GM23338 (cell line): ENCODE measurements around the gene ALPL. TPM values are rescaled to one million over a fixed set of nuclear protein-coding genes. Genes with fewer than 3 reads are reported as not detected.

Experiments
- ATAC-seq: fragments of 200-7000 bp; cut with Tn5 transposase; 3 replicates; pipeline ENCODE4 v1.9.1; 2020
- DNase-seq: peaks from one replicate; pipeline ENCODE4 v3.0.0-alpha.2; 2015; ENCODE audit warnings: low spot score
- H2AFZ ChIP-seq: fragments of 200-600 bp; sonication (generic); 2 replicates; pipeline ENCODE4 v1.8.0; 2016; ENCODE audit warnings: antibody characterized with exemption, mild to moderate bottlenecking, moderate library complexity
- H3F3A ChIP-seq: fragments of 200-600 bp; sonication (generic); replicated peaks from 2 replicates; pipeline ENCODE4 v1.8.0; 2017; ENCODE audit warnings: antibody characterized with exemption, mixed run types, low read depth
- H3K27ac ChIP-seq: fragments of 200-600 bp; sonication (generic); 2 replicates; pipeline ENCODE4 v1.6.1; 2016; ENCODE audit warnings: low read depth
- H3K27me3 ChIP-seq: fragments of 200-600 bp; sonication (generic); 2 replicates; pipeline ENCODE4 v1.8.0; 2016; ENCODE audit warnings: mild to moderate bottlenecking, mixed run types, moderate library complexity; ENCODE audit not compliant: insufficient read depth
- H3K36me3 ChIP-seq: fragments of 200-600 bp; sonication (generic); 2 replicates; pipeline ENCODE4 v1.8.0; 2016; ENCODE audit warnings: mild to moderate bottlenecking; ENCODE audit not compliant: insufficient read depth
- H3K4me1 ChIP-seq: fragments of 200-600 bp; sonication (generic); 2 replicates; pipeline ENCODE4 v1.8.0; 2016; ENCODE audit warnings: mild to moderate bottlenecking, moderate library complexity; ENCODE audit not compliant: insufficient read depth
- H3K4me2 ChIP-seq: fragments of 200-600 bp; sonication (generic); 2 replicates; pipeline ENCODE4 v1.7.1; 2017; ENCODE audit warnings: mixed run types
- H3K4me3 ChIP-seq: fragments of 200-600 bp; sonication (generic); 2 replicates; pipeline ENCODE4 v1.6.1; 2016; ENCODE audit warnings: mixed run types
- H3K79me2 ChIP-seq: fragments of 200-600 bp; sonication (generic); replicated peaks from 2 replicates; pipeline ENCODE4 v1.8.0; 2017; ENCODE audit warnings: mild to moderate bottlenecking; ENCODE audit not compliant: insufficient read depth
- H3K9me2 ChIP-seq: fragments of 200-600 bp; sonication (generic); 2 replicates; pipeline ENCODE4 v1.8.0; 2017; ENCODE audit not compliant: insufficient read depth
- H4K20me1 ChIP-seq: fragments of 200-600 bp; sonication (generic); replicated peaks from 2 replicates; pipeline ENCODE4 v1.8.0; 2017; ENCODE audit warnings: mild to moderate bottlenecking; ENCODE audit not compliant: insufficient read depth
- H3K27ac Mint-ChIP-seq: 2 replicates; pipeline ENCODE4 v1.8.0; 2020; ENCODE audit warnings: inconsistent platforms, mild to moderate bottlenecking, moderate library complexity, mixed read lengths
- H3K27me3 Mint-ChIP-seq: 3 replicates; pipeline ENCODE4 v1.8.0; 2022; ENCODE audit warnings: low read depth, mild to moderate bottlenecking, moderate library complexity, mixed read lengths, inconsistent platforms; ENCODE audit not compliant: insufficient read depth, poor library complexity
- H3K36me3 Mint-ChIP-seq: 3 replicates; pipeline ENCODE4 v1.8.0; 2021; ENCODE audit warnings: low read depth, mild to moderate bottlenecking, inconsistent platforms, moderate library complexity, mixed read lengths
- H3K4me1 Mint-ChIP-seq: 3 replicates; pipeline ENCODE4 v1.8.0; 2020; ENCODE audit warnings: mild to moderate bottlenecking, inconsistent platforms, mixed read lengths
- H3K4me3 Mint-ChIP-seq: 3 replicates; pipeline ENCODE4 v1.8.0; 2021; ENCODE audit warnings: moderate library complexity, mild to moderate bottlenecking, inconsistent platforms, mixed read lengths
- H3K9me3 Mint-ChIP-seq: 3 replicates; pipeline ENCODE4 v1.8.0; 2020; ENCODE audit warnings: moderate library complexity, mild to moderate bottlenecking, inconsistent platforms, mixed read lengths
- CREB1 ChIP-seq: fragments of 250-450 bp; sonication (Bioruptor Pico); IDR thresholded peaks from 2 replicates; pipeline ENCODE4 v1.5.0; 2020; ENCODE audit warnings: low read depth, mild to moderate bottlenecking, moderate library complexity
- STAT1 ChIP-seq: IDR thresholded peaks from one replicate; pipeline ENCODE4 v1.6.1; 2016; ENCODE audit warnings: antibody characterized with exemption; ENCODE audit not compliant: unreplicated experiment
- polyA plus RNA-seq: library from polyadenylated mRNA; unstranded; fragments of >200 nt; fragmentation: Nextera tagmentation; extraction: Ambion mirVana; gene quantifications from 2 replicates; pipeline ENCODE4 v1.2.1, GENCODE V29; 2016
- total RNA-seq: library from RNA; depleted of rRNA; stranded (reverse); fragments of >200 nt; shearing (Covaris generic); gene quantifications from 2 replicates; pipeline ENCODE4 v1.2.3, GENCODE V29; 2014
- TF ChIP-seq, protein P1 (sequence below), 2 experiments: fragments of 200-600 bp in 1 of 2; sonication (generic) in 1 of 2; conservative IDR thresholded peaks; 2 replicates each; pipeline versions ENCODE4 v1.5.1 to v1.6.1; 2016 to 2017; ENCODE audit warnings: antibody characterized with exemption in 2 of 2, low read depth in 2 of 2, mild to moderate bottlenecking in 2 of 2, moderate library complexity in 1 of 2
- TF ChIP-seq, protein P2 (sequence below): IDR thresholded peaks from 2 replicates; pipeline ENCODE4 v1.6.1; 2016; ENCODE audit warnings: antibody characterized with exemption
- TF ChIP-seq, protein P3 (sequence below): IDR thresholded peaks from one replicate; pipeline ENCODE4 v1.6.1; 2018; ENCODE audit warnings: antibody characterized with exemption; ENCODE audit not compliant: unreplicated experiment

ALPL gene
- total and polyA plus RNA-seq, 2 experiments from 2014 or later, result 116 to 187 TPM

DNA sequence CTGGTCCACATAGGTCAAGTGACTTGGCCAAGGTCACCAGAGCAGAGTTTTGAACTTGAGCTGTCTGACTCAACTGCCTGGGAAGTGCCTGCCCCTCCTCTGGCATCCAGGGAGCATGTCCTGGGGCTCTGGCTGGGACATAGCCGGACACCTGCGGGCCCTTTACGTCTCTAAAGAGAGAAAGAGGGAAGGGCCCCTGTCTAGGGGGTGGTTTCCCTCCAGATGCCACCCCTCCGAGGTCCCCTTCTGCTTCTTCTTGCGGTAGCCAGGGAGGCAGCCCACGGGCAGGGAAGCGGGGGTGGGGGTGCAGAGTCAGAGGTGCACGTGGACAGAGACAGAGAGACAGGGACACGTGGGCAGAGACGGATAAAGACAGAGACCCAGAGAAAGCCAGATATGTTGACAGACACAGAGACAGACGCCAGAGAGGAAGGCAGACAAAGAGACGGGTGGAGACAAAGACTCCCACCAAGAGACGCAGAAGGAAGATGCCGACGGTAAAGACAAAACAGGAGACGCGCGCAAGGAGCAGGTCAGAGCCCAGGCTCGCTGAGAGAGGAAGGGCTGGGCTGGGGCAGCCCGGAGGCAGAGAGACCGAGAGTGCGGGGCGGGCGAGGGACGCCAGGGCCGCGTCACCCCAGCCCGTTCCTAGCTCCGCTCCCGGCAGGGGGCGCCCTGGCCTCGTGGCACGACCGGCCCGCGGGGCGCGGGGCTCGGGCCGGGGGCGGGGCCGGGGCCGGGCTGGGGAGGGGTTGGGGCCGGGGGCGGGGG lies 458 bp upstream of the ALPL start:
- Histone ChIP-seq H4K20me1 (no peaks in the 10 kb centered on the region; the same call in none of the 2 replicates), H3F3A (no peaks in the 10 kb centered on the region), H3K27ac (no peak overlapping the region), H3K4me1 (peaks cover 27% of the 10 kb centered on the region), H3K4me3 (peak overlapping the region; percentile 55), H3K4me2 (peak overlapping the region; percentile 88), H3K27me3 (peaks cover 12% of the 10 kb centered on the region), H3K9me2 (no peaks in the 10 kb centered on the region), H3K36me3 (no peaks in the 10 kb centered on the region), H3K79me2 (peaks cover 34% of the 10 kb centered on the region), H2AFZ (peak overlapping the region; percentile 99)
- Mint-ChIP-seq H3K4me1 (peaks cover 37% of the 10 kb centered on the region), H3K27ac (no peak overlapping the region), H3K36me3 (peaks cover 8% of the 10 kb centered on the region; the same call in 2 of the 3 replicates), H3K9me3 (no peaks in the 10 kb centered on the region), H3K27me3 (peaks cover 14% of the 10 kb centered on the region), H3K4me3 (peak overlapping the region; percentile 77)
- ATAC-seq (peak; percentile 82), DNase-seq (peak; percentile 97)
- TF ChIP-seq, protein P1, sequence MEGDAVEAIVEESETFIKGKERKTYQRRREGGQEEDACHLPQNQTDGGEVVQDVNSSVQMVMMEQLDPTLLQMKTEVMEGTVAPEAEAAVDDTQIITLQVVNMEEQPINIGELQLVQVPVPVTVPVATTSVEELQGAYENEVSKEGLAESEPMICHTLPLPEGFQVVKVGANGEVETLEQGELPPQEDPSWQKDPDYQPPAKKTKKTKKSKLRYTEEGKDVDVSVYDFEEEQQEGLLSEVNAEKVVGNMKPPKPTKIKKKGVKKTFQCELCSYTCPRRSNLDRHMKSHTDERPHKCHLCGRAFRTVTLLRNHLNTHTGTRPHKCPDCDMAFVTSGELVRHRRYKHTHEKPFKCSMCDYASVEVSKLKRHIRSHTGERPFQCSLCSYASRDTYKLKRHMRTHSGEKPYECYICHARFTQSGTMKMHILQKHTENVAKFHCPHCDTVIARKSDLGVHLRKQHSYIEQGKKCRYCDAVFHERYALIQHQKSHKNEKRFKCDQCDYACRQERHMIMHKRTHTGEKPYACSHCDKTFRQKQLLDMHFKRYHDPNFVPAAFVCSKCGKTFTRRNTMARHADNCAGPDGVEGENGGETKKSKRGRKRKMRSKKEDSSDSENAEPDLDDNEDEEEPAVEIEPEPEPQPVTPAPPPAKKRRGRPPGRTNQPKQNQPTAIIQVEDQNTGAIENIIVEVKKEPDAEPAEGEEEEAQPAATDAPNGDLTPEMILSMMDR (conservative IDR thresholded peaks at IDR 0.05; ENCODE audit: low read depth in 2 of 2), result peak in 1 of 2 experiments; percentile 80; a peak in 3 of 4 replicates
- TF ChIP-seq, protein P2, sequence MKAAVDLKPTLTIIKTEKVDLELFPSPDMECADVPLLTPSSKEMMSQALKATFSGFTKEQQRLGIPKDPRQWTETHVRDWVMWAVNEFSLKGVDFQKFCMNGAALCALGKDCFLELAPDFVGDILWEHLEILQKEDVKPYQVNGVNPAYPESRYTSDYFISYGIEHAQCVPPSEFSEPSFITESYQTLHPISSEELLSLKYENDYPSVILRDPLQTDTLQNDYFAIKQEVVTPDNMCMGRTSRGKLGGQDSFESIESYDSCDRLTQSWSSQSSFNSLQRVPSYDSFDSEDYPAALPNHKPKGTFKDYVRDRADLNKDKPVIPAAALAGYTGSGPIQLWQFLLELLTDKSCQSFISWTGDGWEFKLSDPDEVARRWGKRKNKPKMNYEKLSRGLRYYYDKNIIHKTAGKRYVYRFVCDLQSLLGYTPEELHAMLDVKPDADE, result no peak
- no peak for TF ChIP-seq STAT1
- peak; percentile 74; the same call in 1 of the 2 replicates for TF ChIP-seq CREB1 (CRISPR knock-in tag)

DNA sequence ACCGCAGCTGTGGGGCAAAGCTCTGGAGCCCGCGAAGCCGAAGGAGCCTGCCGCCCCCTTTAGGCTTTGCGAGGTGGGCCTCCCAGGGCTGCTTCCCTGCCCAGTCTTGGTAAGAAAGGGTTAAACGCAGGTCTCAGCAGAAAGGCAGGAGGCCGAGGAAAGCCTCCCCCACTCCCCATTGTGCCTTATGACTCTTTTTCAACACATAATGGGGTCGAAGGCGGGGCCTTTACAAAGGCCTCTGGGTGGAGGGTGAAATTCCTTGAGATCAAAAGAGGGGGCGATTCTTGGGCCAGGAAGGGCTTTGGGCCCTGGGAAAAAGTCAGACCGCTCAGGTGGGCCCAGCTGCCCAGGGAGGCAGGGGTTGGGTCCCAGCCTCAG lies 880 bp downstream of the ALPL start:
- H3K27ac Mint-ChIP-seq, result peak overlapping the region; percentile 43; the same call in 1 of the 2 replicates
- H3K9me3 Mint-ChIP-seq, result no peaks in the 10 kb centered on the region
- TF ChIP-seq, protein P1 (conservative IDR thresholded peaks at IDR 0.05; ENCODE audit: low read depth in 2 of 2), result peak; percentile 39 to 42; a peak in 3 of 4 replicates
- TF ChIP-seq, protein P3, sequence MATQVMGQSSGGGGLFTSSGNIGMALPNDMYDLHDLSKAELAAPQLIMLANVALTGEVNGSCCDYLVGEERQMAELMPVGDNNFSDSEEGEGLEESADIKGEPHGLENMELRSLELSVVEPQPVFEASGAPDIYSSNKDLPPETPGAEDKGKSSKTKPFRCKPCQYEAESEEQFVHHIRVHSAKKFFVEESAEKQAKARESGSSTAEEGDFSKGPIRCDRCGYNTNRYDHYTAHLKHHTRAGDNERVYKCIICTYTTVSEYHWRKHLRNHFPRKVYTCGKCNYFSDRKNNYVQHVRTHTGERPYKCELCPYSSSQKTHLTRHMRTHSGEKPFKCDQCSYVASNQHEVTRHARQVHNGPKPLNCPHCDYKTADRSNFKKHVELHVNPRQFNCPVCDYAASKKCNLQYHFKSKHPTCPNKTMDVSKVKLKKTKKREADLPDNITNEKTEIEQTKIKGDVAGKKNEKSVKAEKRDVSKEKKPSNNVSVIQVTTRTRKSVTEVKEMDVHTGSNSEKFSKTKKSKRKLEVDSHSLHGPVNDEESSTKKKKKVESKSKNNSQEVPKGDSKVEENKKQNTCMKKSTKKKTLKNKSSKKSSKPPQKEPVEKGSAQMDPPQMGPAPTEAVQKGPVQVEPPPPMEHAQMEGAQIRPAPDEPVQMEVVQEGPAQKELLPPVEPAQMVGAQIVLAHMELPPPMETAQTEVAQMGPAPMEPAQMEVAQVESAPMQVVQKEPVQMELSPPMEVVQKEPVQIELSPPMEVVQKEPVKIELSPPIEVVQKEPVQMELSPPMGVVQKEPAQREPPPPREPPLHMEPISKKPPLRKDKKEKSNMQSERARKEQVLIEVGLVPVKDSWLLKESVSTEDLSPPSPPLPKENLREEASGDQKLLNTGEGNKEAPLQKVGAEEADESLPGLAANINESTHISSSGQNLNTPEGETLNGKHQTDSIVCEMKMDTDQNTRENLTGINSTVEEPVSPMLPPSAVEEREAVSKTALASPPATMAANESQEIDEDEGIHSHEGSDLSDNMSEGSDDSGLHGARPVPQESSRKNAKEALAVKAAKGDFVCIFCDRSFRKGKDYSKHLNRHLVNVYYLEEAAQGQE, result no peak
- TF ChIP-seq, protein P2, result no peak
- peaks cover 7% of the 10 kb centered on the region for H4K20me1 ChIP-seq
- H2AFZ ChIP-seq, result 0 out of 2 replicates have a peak overlapping the region, but pooled peaks have one; percentile 78
- peaks cover 14% of the 10 kb centered on the region for H3K27me3 Mint-ChIP-seq
- peak; percentile 96 for DNase-seq
- H3K9me2 ChIP-seq, result no peaks in the 10 kb centered on the region
- peak overlapping the region; percentile 79 for H3K4me3 Mint-ChIP-seq
- H3K79me2 ChIP-seq, result peaks cover 47% of the 10 kb centered on the region
- peak overlapping the region; percentile 97 for H3K4me2 ChIP-seq
- peaks cover 37% of the 10 kb centered on the region for H3K4me1 Mint-ChIP-seq
- H3K4me1 ChIP-seq, result peaks cover 27% of the 10 kb centered on the region
- no peak overlapping the region for H3K27ac ChIP-seq
- H3F3A ChIP-seq, result no peaks in the 10 kb centered on the region
- H3K4me3 ChIP-seq, result peak overlapping the region; percentile 88
- peak; percentile 67 for ATAC-seq
- no peaks in the 10 kb centered on the region for H3K36me3 ChIP-seq
- H3K36me3 Mint-ChIP-seq, result peaks cover 8% of the 10 kb centered on the region; the same call in 2 of the 3 replicates
- H3K27me3 ChIP-seq, result peaks cover 12% of the 10 kb centered on the region
